HEK293 (cell line): Measurements from ENCODE around the gene IFT43.

Source experiments
- ATF2 ChIP-seq: fragments of 450-650 bp; formaldehyde crosslinking; IDR thresholded peaks from 2 replicates; pipeline ENCODE4 v1.5.1; 2016; ENCODE audit warnings: missing biosample characterization, missing genetic modification characterization, low read depth
- CTCF ChIP-seq: fragments of 450-650 bp; formaldehyde crosslinking; IDR thresholded peaks from 2 replicates; pipeline ENCODE4 v1.5.1; 2016; ENCODE audit warnings: missing biosample characterization, missing genetic modification characterization
- TCF7L2 ChIP-seq: IDR thresholded peaks from 2 replicates; pipeline ENCODE4 v1.6.1; 2011; ENCODE audit warnings: low read depth, mild to moderate bottlenecking, inconsistent platforms, low read length, moderate library complexity, borderline replicate concordance
- ZNF16 ChIP-seq: fragments of 450-650 bp; formaldehyde crosslinking; IDR thresholded peaks from 2 replicates; pipeline ENCODE4 v1.5.1; 2016; ENCODE audit warnings: low read depth, missing biosample characterization, missing genetic modification characterization

GRCh38 chr14:76101391-76102379 is 116.1 kb downstream of the IFT43 start:
- TF ChIP-seq CTCF (tag by site-specific recombination): no peak
- no peak for TF ChIP-seq ATF2
- TF ChIP-seq ZNF16 (tag by site-specific recombination): no peak
- TF ChIP-seq TCF7L2: no peak
